ENCODE measurements around the gene VIPR2. TPM values are rescaled to one million over a fixed set of nuclear protein-coding genes. Genes with fewer than 3 reads are reported as not detected.
A peak's percentile ranks its signal among the peaks of the same experiment; 100 is the strongest.

VIPR2 gene
- total and polyA plus RNA-seq, 10 donors: 0.41 to 1.4 (median 0.64) TPM

- 63 to 76% (median 74%) methylated on average over 13 of the region's 13 CpGs for WGBS, 5 donors
- TF ChIP-seq POLR2AphosphoS5 (IDR thresholded peaks at IDR 0.05): no peak
- intact Hi-C loops (cut with DNase I; ENCODE audit: low total_unique reads): no loop called here
These were observed 38.5 kb downstream of the VIPR2 start for GRCh38 chr7:159105832-159106811.

DNA sequence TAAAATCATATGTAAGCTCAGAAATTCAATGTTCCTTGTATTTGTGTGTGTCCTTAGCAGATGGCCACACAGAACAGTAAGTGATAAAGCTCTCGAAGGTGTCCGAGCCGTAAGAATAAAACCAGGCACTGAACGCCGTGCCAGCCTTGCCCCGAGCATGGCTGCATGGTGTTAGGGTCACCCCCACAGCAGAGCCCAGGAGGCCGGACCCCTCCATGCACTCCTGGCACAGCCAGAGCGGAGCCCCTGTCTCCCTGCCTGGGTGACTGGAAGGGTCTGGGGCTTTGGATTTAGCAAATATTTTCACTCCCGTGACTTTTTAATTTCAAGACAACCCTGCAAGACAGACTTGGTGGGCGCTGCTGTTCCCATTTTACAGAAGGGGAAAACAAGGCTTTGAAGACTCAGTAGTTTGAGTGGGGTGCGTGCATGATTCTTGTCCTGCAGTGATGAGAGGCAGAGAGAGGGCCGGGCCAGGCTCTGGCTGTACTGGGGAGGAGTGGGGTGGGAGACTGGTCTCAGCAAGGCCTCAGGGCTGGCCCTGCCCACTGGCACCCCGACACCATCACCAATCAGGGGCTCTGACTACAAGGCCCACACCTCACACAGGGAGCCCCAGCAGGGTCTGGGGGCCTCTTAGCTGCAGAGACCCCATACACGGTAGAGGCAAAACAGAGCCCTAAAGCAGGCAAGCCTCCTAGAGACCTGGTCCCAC lies 39.4 kb downstream of the VIPR2 start:
- DNase-seq: peak; percentile 65
- H3K4me1 ChIP-seq: no peaks in the 10 kb centered on the region
- intact Hi-C loops (cut with DNase I; ENCODE audit: low total_unique reads): no loop called here
- no peak overlapping the region for H3K4me3 ChIP-seq
- H3K36me3 ChIP-seq: no peaks in the 10 kb centered on the region
- TF ChIP-seq POLR2AphosphoS5 (IDR thresholded peaks at IDR 0.05) (no peak), POLR2A (IDR thresholded peaks at IDR 0.05) (no peak), CTCF (IDR thresholded peaks at IDR 0.05 in 8 of 11, conservative IDR thresholded peaks at IDR 0.05 in 3 of 11) (no peak)
- peaks cover 0 to 44% (median 0%) of the 10 kb centered on the region in 7 donors for H3K27me3 ChIP-seq (replicated peaks in 1 of 7)
- no peak overlapping the region for H3K27ac ChIP-seq
- no peaks in the 10 kb centered on the region for H3K9me3 ChIP-seq
- 88 to 94% (median 91%) methylated on average over 13 to 14 of the region's 14 CpGs for WGBS, 5 donors

More at GRCh38 chr7:159105832-159106811, 38.5 kb downstream of the VIPR2 start:
- Histone ChIP-seq H3K9me3 (no peaks in the 10 kb centered on the region), H3K4me3 (no peak overlapping the region), H3K27ac (no peak overlapping the region), H3K27me3 (replicated peaks in 1 of 7) (peaks cover 0 to 46% (median 0%) of the 10 kb centered on the region in 7 donors), H3K36me3 (no peaks in the 10 kb centered on the region), H3K4me1 (no peaks in the 10 kb centered on the region)
- DNase-seq: peak; percentile 48

DNA sequence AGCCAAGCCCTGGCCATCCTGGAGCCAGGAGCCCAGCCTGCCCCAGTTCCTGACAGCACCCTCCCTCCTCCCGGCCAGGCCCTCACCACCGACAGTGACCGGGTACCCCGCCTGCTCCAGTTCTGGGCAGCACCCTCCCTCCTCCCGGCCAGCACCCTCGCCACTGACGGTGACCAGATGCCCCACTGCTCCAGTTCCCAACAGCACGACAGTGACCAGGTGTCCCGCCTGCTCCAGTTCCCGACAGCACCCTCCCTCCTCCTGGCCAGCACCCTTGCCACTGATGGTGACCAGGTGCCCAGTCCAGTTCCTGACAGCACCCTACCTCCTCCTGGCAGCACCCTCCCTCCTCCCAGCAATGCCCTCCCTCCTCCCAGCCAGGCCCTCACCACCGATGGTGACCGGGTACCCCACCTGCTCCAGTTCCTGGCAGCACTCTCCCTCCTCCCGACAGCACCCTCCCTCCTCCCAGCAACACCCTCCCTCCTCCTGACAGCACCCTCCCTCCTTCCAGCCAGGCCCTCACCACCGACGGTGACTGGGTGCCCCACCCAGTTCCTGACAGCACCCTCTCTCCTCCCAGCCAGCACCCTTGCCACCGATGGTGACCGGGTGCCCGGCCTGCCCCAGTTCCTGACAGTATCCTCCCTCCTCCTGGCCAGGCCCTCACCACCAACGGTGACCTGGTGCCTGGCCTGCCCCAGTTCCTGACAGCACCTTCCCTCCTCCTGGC lies 40.3 kb downstream of the VIPR2 start:
- Histone ChIP-seq H3K4me3 (no peak overlapping the region), H3K4me1 (no peaks in the 10 kb centered on the region), H3K27ac (no peak overlapping the region), H3K27me3 (replicated peaks in 1 of 7) (peaks cover 0 to 37% (median 0%) of the 10 kb centered on the region in 7 donors), H3K9me3 (no peaks in the 10 kb centered on the region), H3K36me3 (no peaks in the 10 kb centered on the region)
- DNase-seq: peak; percentile 56
- no peak for TF ChIP-seq POLR2AphosphoS5 (IDR thresholded peaks at IDR 0.05)
- intact Hi-C loops (cut with DNase I; ENCODE audit: low total_unique reads): no loop called here
- 72 to 86% (median 78%) methylated on average over 18 to 19 of the region's 19 CpGs for WGBS, 5 donors

DNA sequence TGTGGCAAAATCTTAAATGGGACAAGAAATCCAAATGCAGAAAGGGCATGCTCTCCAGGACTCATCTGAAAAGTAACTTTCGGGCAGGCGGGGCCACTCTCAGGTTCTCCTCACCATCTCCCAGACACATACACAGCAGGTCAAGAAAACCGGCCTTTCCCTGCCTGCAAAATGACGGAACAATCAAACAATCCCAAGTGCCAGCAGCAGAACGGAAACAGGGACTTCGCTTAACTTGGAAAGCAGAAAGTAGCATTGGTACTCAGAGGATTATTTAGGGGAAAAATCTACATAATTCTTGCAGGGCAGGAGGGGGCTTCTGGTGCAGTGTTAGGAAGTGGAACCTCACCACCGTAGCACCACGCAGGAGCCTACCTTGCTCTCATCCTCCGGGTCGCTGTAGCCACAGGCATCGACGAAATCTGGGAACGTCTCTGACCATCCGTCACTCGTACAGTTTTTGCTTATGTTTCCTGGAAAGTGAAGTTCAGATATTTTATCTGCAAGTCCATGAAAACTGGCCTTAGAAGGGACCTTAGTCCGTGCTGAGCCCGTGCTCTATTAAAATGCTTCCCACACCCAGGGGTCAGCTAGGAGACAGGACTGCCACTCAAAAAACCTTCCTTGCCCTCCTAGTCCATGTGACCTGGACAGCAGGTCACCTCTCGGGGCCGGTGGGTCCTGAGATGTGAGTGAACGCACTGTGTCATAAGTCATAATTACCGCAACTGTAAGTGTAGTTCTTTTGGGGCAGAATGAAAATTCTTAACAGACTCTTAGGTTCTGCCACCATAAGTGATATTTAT lies 41.1 kb downstream of the VIPR2 start:
- Histone ChIP-seq H3K36me3 (no peaks in the 10 kb centered on the region), H3K4me1 (no peaks in the 10 kb centered on the region), H3K27ac (no peak overlapping the region), H3K27me3 (replicated peaks in 1 of 7) (peaks cover 0 to 33% (median 0%) of the 10 kb centered on the region in 7 donors), H3K9me3 (no peaks in the 10 kb centered on the region), H3K4me3 (no peak overlapping the region)
- 80 to 87% (median 84%) methylated on average over 21 of the region's 21 CpGs for WGBS, 5 donors
- TF ChIP-seq POLR2AphosphoS5 (IDR thresholded peaks at IDR 0.05) (no peak), POLR2A (IDR thresholded peaks at IDR 0.05) (no peak), CTCF (IDR thresholded peaks at IDR 0.05 in 8 of 11, conservative IDR thresholded peaks at IDR 0.05 in 3 of 11) (no peak)
- no peak for DNase-seq
- intact Hi-C loops (cut with DNase I; ENCODE audit: low total_unique reads): no loop called here
